ENCODE results near the gene TPH1. TPM values are rescaled to one million over a fixed set of nuclear protein-coding genes. Genes with fewer than 3 reads are reported as not detected.

The TPH1 gene
- 0.07 TPM for polyA plus RNA-seq (2013, experiment 1 of 2; ENCODE audit: insufficient read length)
- polyA plus RNA-seq (2013, experiment 2 of 2; ENCODE audit: insufficient read length), result 0.20 TPM

- no peak for DNase-seq
These were observed at the start of gene TPH1 for GRCh38 chr11:18046116-18046777. TSS of gene TPH1 (minus strand) at chr11:18046269. CDS start at chr11:18040762, 5,507 bp downstream.

DNA sequence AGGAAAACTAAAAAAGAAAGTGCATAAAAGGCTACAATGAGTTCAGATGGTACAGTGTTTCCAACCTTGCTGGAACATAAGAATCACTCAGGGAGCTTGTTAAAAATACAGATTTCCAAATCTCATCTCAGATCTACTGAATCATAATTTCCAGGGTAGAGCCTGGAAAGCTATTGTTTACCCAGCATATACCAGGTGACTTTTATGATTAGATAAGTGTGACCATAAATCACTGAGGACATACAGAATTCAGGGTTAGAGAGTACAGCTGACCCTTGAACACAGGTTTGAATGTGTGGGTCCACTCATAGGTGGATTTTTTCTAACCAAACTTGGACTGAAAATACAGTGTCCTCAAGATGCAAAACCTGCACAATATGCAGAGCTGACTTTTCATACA is 47.9 kb upstream of the TPH1 start:
- DNase-seq, result no peak

GRCh38 chr11:18091731-18092130 is 45.7 kb upstream of the TPH1 start:
- peak; percentile 18 for DNase-seq

- DNase-seq, result no peak
These were observed 42.9 kb upstream of the TPH1 start for GRCh38 chr11:18088966-18089365.

DNA sequence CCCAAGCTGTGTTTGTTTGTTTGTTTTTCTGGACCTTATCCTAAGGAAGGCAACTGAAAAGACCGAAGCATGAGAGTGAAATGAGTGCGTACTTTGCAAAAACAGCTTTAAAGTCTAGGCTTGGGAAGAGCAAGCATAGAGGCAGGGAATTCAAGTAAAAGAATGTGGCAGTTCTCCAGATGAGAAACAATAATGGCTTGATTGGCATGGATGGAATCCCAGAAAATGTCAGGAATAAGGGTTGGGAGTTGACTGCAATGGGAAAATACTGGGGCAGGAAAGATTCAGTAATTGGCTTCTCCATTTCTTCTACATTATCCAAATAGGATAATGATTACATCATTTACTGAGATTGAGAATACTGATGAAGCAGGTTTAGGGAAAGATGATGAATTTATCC is 42.3 kb upstream of the TPH1 start:
- peak; percentile 59 for DNase-seq

DNA sequence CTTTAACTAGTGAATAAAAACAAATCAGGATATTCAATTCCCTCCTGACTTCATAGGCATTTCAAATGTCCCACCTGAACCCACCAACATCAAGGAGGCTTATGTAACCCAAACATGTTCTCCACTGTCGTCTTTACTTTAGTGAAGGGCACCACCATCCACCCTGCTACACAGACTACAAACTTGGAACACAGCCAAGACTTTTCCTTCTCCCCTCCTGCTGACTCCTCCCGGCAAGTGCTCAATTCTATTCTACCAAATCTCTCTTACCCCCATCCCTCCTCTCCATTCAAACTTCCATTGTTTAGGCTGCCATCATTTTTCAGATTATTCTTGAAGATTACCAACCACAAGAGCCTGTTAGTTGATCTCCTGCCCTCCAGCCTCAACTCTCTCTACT is 35.5 kb upstream of the TPH1 start:
- no peak for DNase-seq

GRCh38 chr11:18080451-18080850 is 34.4 kb upstream of the TPH1 start:
- no peak for DNase-seq

DNA sequence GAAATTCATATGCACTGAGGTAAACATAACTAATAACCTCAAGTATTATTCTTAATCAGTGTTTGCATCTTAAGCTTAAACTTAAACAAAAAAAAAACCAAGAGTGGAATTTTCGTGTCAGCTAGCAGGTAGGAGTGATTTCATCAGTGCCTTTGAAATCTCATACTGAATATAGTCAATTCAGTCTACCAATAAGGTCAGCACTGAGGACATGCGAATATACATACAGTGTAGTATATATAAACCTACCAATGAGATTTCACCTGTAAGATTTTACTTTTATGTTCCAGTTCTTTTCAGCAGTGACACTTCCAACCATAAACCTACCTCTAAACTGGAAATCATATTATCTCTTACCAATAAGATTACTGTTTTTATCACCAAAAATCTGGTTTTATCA is 32.8 kb upstream of the TPH1 start:
- no peak for DNase-seq

GRCh38 chr11:18075444-18075843 is 29.4 kb upstream of the TPH1 start:
- no peak for DNase-seq

DNA sequence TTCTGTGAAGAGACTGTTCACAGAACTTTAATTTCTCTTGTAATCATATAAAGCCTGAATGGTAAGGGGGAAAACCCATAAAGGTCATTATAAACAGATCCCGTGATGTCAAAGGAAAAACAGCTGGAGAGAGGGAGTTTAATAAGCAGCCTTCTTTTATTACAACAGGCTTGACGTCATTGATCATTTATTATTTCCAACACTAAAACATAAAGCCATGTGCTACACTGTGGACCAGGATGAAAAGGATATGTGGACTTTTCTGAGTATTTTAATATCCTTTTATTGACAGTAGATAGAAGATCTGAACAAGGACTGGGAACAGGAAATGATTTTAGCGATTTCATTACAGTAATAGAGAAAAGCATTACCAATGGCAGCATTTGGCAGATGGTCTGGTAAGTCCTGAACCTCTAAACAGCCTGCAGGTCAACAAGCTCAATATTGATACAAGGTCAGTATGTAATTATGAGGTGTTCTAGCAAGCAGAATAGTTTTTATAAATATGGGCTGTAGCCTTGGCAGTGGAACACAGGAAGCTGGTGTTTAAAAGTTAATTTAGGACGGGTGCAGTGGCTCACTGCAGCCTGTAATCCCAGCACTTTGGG is 25.1 kb upstream of the TPH1 start:
- no peak for DNase-seq

DNA sequence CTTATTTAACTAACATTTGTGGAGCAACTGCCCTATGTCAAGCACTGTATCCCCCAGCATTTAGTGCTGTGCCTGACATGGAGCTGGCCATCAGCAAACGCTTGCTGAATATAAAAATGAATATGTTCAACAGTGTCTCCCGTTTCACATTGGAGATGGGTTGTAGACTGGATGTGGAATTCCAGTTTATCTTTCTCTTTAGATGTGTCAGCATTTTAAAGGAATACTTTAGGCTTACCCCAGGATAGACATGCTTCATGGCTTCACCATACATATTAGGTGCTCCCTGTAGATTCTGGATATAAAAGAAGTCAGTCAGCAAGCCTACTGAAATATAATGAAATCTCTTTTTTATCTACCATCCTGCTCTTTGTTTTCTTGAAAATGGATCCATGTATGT is 21.3 kb upstream of the TPH1 start:
- DNase-seq, result no peak

GRCh38 chr11:18066626-18067025 is 20.6 kb upstream of the TPH1 start:
- no peak for DNase-seq

DNA sequence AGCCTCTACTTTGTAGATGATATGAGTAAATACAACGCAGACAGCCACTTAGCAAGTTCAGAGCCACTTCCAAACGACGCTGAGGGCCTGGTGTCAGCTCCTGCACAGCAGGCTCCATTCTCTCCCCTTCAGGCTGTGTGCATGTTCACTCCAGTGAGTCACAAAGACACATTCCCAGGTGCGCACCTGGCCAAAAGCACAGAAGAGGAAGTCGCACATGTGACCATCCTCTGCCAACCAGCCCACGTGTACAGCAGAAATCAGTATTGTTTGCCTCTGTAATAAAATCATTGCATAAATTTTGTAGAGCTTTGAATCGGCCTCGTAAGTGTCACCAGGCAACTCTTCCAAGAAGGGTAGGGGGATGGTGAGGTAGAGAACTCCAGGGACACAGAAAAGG is 19.5 kb upstream of the TPH1 start:
- DNase-seq, result no peak

DNA sequence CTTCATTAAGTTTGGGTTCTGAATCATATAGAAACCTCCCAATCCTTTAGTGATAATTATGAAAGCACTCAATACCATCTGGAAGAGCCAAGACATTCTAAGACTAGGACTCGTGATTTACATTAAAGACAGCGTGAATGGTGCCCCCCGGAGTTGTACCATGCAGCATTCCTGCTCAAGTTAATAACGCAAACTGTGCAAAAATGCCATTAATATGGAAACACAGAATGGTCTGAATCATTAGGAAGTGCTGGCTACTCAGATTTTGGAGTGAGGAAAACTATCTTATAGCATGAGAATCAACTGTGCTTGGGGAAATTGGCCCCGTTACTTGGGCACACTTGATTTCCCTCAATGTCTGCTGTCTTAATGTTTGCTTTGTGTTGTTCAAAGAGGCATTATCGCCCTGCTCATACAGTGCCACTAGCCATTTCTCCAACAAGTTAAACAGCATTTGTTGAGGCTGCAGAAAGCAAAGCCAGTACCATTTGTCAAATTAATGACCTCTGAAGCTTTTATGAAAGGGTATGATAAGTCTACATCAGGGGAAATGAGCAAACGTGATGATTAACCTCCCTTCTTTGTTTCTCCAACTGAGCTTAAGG is 18.5 kb upstream of the TPH1 start:
- no peak for DNase-seq

- no peak for DNase-seq
These were observed 17.9 kb upstream of the TPH1 start for GRCh38 chr11:18063862-18064434.

- DNase-seq, result no peak
These were observed 17.1 kb upstream of the TPH1 start for GRCh38 chr11:18063125-18063524.

- DNase-seq, result no peak
These were observed 15.3 kb upstream of the TPH1 start for GRCh38 chr11:18061351-18061750.

- DNase-seq, result no peak
These were observed 10.6 kb upstream of the TPH1 start for GRCh38 chr11:18056561-18057181.

GRCh38 chr11:18054511-18055103 is 8.5 kb upstream of the TPH1 start:
- no peak for DNase-seq

DNA sequence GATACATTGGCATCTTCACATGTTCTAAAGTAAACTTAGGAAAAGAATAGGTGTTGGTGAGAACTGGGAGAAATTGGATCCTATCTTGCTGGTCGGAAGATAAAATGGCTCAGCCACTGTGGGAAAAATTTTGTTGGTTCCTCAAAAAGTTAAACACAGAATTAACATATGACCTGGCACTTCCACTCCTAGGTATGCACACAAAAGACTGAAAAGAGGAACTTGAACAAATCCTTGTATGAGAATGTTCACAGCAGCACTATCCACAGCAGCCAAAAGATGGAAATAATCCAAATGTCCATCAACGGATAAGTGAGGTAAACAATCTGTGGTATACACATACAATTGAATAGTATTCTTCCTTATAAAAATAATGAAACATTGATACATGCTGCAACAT is 4.8 kb upstream of the TPH1 start:
- DNase-seq, result no peak

DNA sequence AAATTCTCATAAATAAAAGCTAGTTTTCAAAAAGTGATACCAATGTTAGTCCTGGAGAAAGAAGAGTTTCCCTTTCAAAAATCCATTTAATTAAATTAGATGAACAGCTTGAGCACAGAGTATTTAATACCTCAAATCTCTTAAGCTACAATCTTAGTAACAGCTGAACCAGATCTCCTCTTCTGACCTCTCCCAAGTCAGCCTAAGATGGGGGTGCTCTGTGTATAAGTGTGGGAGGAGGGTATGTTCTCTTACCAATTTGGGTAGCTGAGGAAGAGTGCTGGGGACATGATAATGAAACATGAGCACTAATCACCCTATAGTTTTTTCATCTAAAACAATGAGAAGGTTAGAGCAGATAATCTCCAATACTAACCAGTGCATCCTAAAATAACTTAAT is 9.6 kb downstream of the TPH1 start:
- no peak for DNase-seq

- DNase-seq, result no peak
These were observed 18.6 kb downstream of the TPH1 start for GRCh38 chr11:18027475-18027874.

GRCh38 chr11:18022419-18022818 is 23.6 kb downstream of the TPH1 start:
- DNase-seq, result no peak

Measured in fibroblast of skin of scalp (primary cell).